ENCODE results near the gene GDPD3. TPM values are rescaled to one million over a fixed set of nuclear protein-coding genes. Genes with fewer than 3 reads are reported as not detected.

The GDPD3 gene
- total RNA-seq, 3 donors from 2014 or later = 1.6 to 7.3 (median 2.0) TPM

- Histone ChIP-seq H3K4me1 (no peaks in the 10 kb centered on the region), H3K27me3 (no peaks in the 10 kb centered on the region), H3K4me3 (no peak overlapping the region), H3K27ac (peak overlapping the region; percentile 93 to 96), H3K36me3 (no peaks in the 10 kb centered on the region), H3K9me3 (no peaks in the 10 kb centered on the region)
- DNase-seq (ENCODE audit: low spot score in 2 of 2) = no peak
- no peak for TF ChIP-seq POLR2A (IDR thresholded peaks at IDR 0.05)
- intact Hi-C loops (cut with DNase I; ENCODE audit: low total_unique reads) = no loop called here
Measured at GRCh38 chr16:30124985-30125379, 11.6 kb upstream of the GDPD3 start.

GRCh38 chr16:30122604-30123160 lies 9.3 kb upstream of the GDPD3 start:
- DNase-seq (ENCODE audit: low spot score in 2 of 2) = no peak

GRCh38 chr16:30121741-30122571 lies 8.6 kb upstream of the GDPD3 start:
- H3K27ac ChIP-seq = peak overlapping the region; percentile 93 to 96
- H3K4me3 ChIP-seq = peak overlapping the region; percentile 95 to 96 (median 96)
- no peaks in the 10 kb centered on the region for H3K9me3 ChIP-seq
- intact Hi-C loops (cut with DNase I; ENCODE audit: low total_unique reads) = no loop called here
- no peaks in the 10 kb centered on the region for H3K27me3 ChIP-seq
- peak in 1 of 2 donors; percentile 54 for DNase-seq (ENCODE audit: low spot score in 2 of 2)
- TF ChIP-seq POLR2A (IDR thresholded peaks at IDR 0.05) = no peak
- TF ChIP-seq CTCF (IDR thresholded peaks at IDR 0.05) = no peak
- TF ChIP-seq POLR2AphosphoS5 (IDR thresholded peaks at IDR 0.05) = peak in 1 of 3 donors; percentile 12
- no peaks in the 10 kb centered on the region for H3K4me1 ChIP-seq
- no peaks in the 10 kb centered on the region for H3K36me3 ChIP-seq

More at GRCh38 chr16:30122604-30123160, 9.3 kb upstream of the GDPD3 start:
- H3K4me3 ChIP-seq = peak overlapping the region; percentile 95 to 96 (median 96)
- intact Hi-C loops (cut with DNase I; ENCODE audit: low total_unique reads) = no loop called here
- peak overlapping the region; percentile 93 to 96 for H3K27ac ChIP-seq
- TF ChIP-seq POLR2AphosphoS5 (IDR thresholded peaks at IDR 0.05) (no peak), POLR2A (IDR thresholded peaks at IDR 0.05) (no peak)
- no peaks in the 10 kb centered on the region for H3K36me3 ChIP-seq
- H3K9me3 ChIP-seq = no peaks in the 10 kb centered on the region
- no peaks in the 10 kb centered on the region for H3K27me3 ChIP-seq
- H3K4me1 ChIP-seq = no peaks in the 10 kb centered on the region

- intact Hi-C loops (cut with DNase I; ENCODE audit: low total_unique reads) = no loop called here
- Histone ChIP-seq H3K36me3 (no peaks in the 10 kb centered on the region), H3K27me3 (no peaks in the 10 kb centered on the region), H3K4me3 (no peak overlapping the region), H3K4me1 (no peaks in the 10 kb centered on the region), H3K27ac (peak overlapping the region in 1 of 2 donors; percentile 96), H3K9me3 (no peaks in the 10 kb centered on the region)
- DNase-seq (ENCODE audit: low spot score in 2 of 2) = no peak
- TF ChIP-seq POLR2A (IDR thresholded peaks at IDR 0.05) = no peak
- no peak for TF ChIP-seq POLR2AphosphoS5 (IDR thresholded peaks at IDR 0.05)
- TF ChIP-seq CTCF (IDR thresholded peaks at IDR 0.05) = no peak
Measured at GRCh38 chr16:30120340-30121105, 7.2 kb upstream of the GDPD3 start.

- TF ChIP-seq POLR2A (IDR thresholded peaks at IDR 0.05) = no peak
- no peak for TF ChIP-seq POLR2AphosphoS5 (IDR thresholded peaks at IDR 0.05)
- no peak for TF ChIP-seq CTCF (IDR thresholded peaks at IDR 0.05)
- H3K4me3 ChIP-seq = no peak overlapping the region
- no peaks in the 10 kb centered on the region for H3K4me1 ChIP-seq
- no peaks in the 10 kb centered on the region for H3K9me3 ChIP-seq
- no peaks in the 10 kb centered on the region for H3K27me3 ChIP-seq
- H3K27ac ChIP-seq = no peak overlapping the region
- intact Hi-C loops (cut with DNase I; ENCODE audit: low total_unique reads) = no loop called here
- DNase-seq (ENCODE audit: low spot score in 2 of 2) = no peak
- no peaks in the 10 kb centered on the region for H3K36me3 ChIP-seq
Measured at GRCh38 chr16:30119428-30119827, 6.1 kb upstream of the GDPD3 start.

All from breast epithelium (tissue), 4 donors.